Gastrocnemius medialis (tissue), 4 donors: ENCODE results near the gene TICAM1. TPM values are rescaled to one million over a fixed set of nuclear protein-coding genes. Genes with fewer than 3 reads are reported as not detected.
"Not testable (repeated sequence)": the region's sequence is repeated elsewhere in the genome, so short reads cannot be mapped to it uniquely, and the experiment has no call there.

ENCODE experiments used
- ATAC-seq, 2 donors: fragments of 150-250 bp; one replicate each; pipeline ENCODE4 v1.9.1; 2016
- DNase-seq, 2 donors: peaks; one replicate each; pipeline ENCODE4 v3.0.0-alpha.2; 2019
- H3K27ac ChIP-seq, 4 donors: fragments of 200-600 bp; sonication (generic); 1 replicate in 1 of 4; 2 replicates in 3 of 4; pipeline ENCODE4 v1.5.1; 2016 to 2018; ENCODE audit warnings: mild to moderate bottlenecking in 2 of 4, moderate library complexity in 1 of 4
- H3K27me3 ChIP-seq, 3 donors: fragments of 200-600 bp; sonication (generic) in 2 of 3; 1 replicate in 1 of 3; 2 replicates in 2 of 3; pipeline versions ENCODE4 v1.5.1 to v1.6.0; 2016 to 2019; ENCODE audit warnings: mild to moderate bottlenecking in 1 of 3, moderate library complexity in 1 of 3
- H3K36me3 ChIP-seq, 2 donors: fragments of 200-600 bp; sonication (generic) in 1 of 2; one replicate each; pipeline ENCODE4 v1.5.1; 2017 to 2018
- H3K4me1 ChIP-seq, 2 donors: fragments of 200-600 bp; sonication (generic) in 1 of 2; one replicate each; pipeline ENCODE4 v1.5.1; 2016 to 2017; ENCODE audit warnings: mild to moderate bottlenecking in 2 of 2
- H3K4me3 ChIP-seq, 4 donors: fragments of 200-600 bp; sonication (generic) in 3 of 4; 1 replicate in 1 of 4; 2 replicates in 3 of 4; pipeline ENCODE4 v1.5.1; 2016 to 2019; ENCODE audit warnings: mild to moderate bottlenecking in 2 of 4
- H3K9me3 ChIP-seq, 3 donors: fragments of 200-600 bp; sonication (generic) in 2 of 3; 1 replicate in 1 of 3; 2 replicates in 2 of 3; pipeline ENCODE4 v1.5.1; 2016 to 2019
- POLR2A ChIP-seq, 2 donors: fragments of 450-650 bp; IDR thresholded peaks; one replicate each; pipeline ENCODE4 v1.6.1; 2017; ENCODE audit warnings: antibody characterized with exemption in 2 of 2, mild to moderate bottlenecking in 2 of 2, moderate library complexity in 2 of 2
- in situ Hi-C, 4 donors: fragments of 200-750 bp; cut with MboI; loops; one replicate each; pipeline versions ENCODE4 v1.15.0 to v1.8.0; 2017; ENCODE audit warnings: low sequenced_read_pairs in 4 of 4
- intact Hi-C: fragments of 100-400 bp; cut with DNase I; formaldehyde crosslinking; loops from one replicate; pipeline ENCODE4 v1.15.1; 2023; ENCODE audit warnings: low total_unique reads
- total RNA-seq, 4 donors: library from RNA; depleted of rRNA; stranded (reverse); fragments of >200 nt; gene quantifications; one replicate each; pipeline versions ENCODE4 v1.1.0 to v1.2.3, GENCODE V29; 2016
- TF ChIP-seq, protein P1 (sequence below), 5 experiments: fragments of 450-650 bp in 3 of 5; fragments of 200-600 bp in 2 of 5; sonication (generic) in 2 of 5; IDR thresholded peaks in 4 of 5; conservative IDR thresholded peaks in 1 of 5; 1 replicate in 4 of 5; 2 replicates in 1 of 5; pipeline ENCODE4 v1.5.1; 2016 to 2019; ENCODE audit warnings: antibody characterized with exemption in 5 of 5, mild to moderate bottlenecking in 3 of 5, moderate library complexity in 3 of 5

Gene TICAM1
- total RNA-seq, 4 donors from 2014 or later: 5.9 to 14.0 (median 9.0) TPM

DNA sequence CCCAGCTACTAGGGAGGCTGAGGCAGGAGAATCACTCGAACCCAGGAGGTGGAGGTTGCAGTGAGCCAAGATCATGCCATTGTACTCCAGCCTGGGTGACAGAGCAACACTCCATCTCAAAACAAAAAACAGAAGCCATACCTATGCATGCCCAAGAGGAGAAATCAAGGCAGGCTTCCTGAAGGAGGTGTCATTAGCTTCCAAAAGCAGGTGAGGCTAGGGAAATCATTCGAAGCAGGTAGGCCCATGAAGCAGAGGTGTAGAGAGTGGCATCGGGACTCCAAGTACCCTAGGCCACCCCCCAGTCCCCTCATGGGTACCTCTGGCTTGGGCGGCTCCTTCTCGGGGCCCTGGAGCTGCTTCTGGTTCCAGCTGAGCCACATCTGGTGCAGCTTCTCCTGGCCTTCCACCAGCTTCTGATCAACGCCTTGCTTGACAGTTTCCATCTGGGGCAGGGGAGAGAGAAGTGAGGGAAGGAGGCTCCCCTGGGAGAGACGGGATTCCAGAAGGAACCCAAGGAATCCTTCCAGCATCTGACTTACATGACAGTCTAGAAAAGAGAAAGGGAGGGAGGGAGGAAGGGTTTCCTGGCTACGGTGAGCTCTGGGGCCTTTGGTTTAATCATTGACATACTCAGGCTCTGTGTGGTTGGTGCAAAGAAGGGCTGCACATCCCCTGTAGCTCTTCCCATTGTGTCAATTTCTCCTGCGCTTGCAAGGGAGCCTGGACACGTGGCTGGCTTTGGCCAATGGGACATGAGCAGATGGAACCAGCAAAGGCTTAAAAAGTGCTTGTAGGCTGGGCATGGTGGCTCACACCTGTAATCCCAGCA is 13.1 kb upstream of the TICAM1 start:
- no peak for TF ChIP-seq POLR2A (IDR thresholded peaks at IDR 0.05)
- TF ChIP-seq, protein P1, sequence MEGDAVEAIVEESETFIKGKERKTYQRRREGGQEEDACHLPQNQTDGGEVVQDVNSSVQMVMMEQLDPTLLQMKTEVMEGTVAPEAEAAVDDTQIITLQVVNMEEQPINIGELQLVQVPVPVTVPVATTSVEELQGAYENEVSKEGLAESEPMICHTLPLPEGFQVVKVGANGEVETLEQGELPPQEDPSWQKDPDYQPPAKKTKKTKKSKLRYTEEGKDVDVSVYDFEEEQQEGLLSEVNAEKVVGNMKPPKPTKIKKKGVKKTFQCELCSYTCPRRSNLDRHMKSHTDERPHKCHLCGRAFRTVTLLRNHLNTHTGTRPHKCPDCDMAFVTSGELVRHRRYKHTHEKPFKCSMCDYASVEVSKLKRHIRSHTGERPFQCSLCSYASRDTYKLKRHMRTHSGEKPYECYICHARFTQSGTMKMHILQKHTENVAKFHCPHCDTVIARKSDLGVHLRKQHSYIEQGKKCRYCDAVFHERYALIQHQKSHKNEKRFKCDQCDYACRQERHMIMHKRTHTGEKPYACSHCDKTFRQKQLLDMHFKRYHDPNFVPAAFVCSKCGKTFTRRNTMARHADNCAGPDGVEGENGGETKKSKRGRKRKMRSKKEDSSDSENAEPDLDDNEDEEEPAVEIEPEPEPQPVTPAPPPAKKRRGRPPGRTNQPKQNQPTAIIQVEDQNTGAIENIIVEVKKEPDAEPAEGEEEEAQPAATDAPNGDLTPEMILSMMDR (IDR thresholded peaks at IDR 0.05 in 4 of 5, conservative IDR thresholded peaks at IDR 0.05 in 1 of 5): no peak
- in situ Hi-C loops (loop anchor here in 1 of 4 donors (5.0 kb wide), 1 partner anchor 37 kb away; no protein-coding TSS in a partner anchor), intact Hi-C loops (no loop called here)
- Histone ChIP-seq H3K27ac (peak overlapping the region; percentile 40 to 76 (median 68)), H3K36me3 (peaks cover 0 to 64% of the 10 kb centered on the region in 2 donors), H3K9me3 (no peaks in the 10 kb centered on the region), H3K27me3 (no peaks in the 10 kb centered on the region), H3K4me3 (no peak overlapping the region), H3K4me1 (peaks cover 7 to 9% of the 10 kb centered on the region in 2 donors)
- DNase-seq: no peak
- no peak for ATAC-seq

GRCh38 chr19:4843647-4843965 is 12.1 kb upstream of the TICAM1 start:
- in situ Hi-C loops: no loop called here
- H3K4me1 ChIP-seq: peaks cover 7 to 9% of the 10 kb centered on the region in 2 donors
- H3K4me3 ChIP-seq: no peak overlapping the region
- DNase-seq: no peak
- ATAC-seq: no peak
- no peak overlapping the region for H3K27ac ChIP-seq
- no peak for TF ChIP-seq POLR2A (IDR thresholded peaks at IDR 0.05)
- TF ChIP-seq, protein P1 (IDR thresholded peaks at IDR 0.05 in 4 of 5, conservative IDR thresholded peaks at IDR 0.05 in 1 of 5): no peak
- H3K27me3 ChIP-seq: no peaks in the 10 kb centered on the region
- H3K9me3 ChIP-seq: no peaks in the 10 kb centered on the region
- peaks cover 0 to 63% of the 10 kb centered on the region in 2 donors for H3K36me3 ChIP-seq
- intact Hi-C loops: no loop called here

- intact Hi-C loops (loop anchor here (2.0 kb wide), 1 partner anchor 66 kb away; no protein-coding TSS in a partner anchor), in situ Hi-C loops (no loop called here)
- H3K4me3 ChIP-seq: no peak overlapping the region
- ATAC-seq: no peak
- no peaks in the 10 kb centered on the region for H3K27me3 ChIP-seq
- DNase-seq: no peak
- TF ChIP-seq POLR2A (IDR thresholded peaks at IDR 0.05): no peak
- TF ChIP-seq, protein P1 (IDR thresholded peaks at IDR 0.05 in 4 of 5, conservative IDR thresholded peaks at IDR 0.05 in 1 of 5): no peak
- no peaks in the 10 kb centered on the region for H3K9me3 ChIP-seq
- H3K4me1 ChIP-seq: peaks cover 0 to 4% of the 10 kb centered on the region in 2 donors
- peaks cover 0 to 42% of the 10 kb centered on the region in 2 donors for H3K36me3 ChIP-seq
- H3K27ac ChIP-seq: no peak overlapping the region
These were observed 7.7 kb upstream of the TICAM1 start for GRCh38 chr19:4839192-4839591.

DNA sequence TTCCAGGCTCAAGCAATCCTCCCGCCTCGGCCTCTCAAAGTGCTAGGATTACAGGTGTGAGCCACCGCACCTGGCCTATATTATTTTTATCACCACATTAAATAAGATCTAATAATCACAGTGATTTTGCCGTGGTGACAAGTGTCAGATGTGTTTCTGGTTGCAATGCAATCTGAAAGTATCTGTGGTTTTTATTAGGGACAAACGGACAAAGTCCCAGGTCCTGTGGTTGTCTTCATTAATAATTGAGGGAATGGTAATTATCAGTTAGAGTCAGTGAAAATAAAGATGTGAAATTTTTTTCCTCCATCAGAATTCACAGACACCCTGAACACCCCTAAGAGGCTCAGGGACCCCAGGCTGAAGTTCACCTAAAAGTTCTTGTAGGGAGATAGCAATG is 1.3 kb upstream of the TICAM1 start:
- no peaks in the 10 kb centered on the region for H3K9me3 ChIP-seq
- H3K36me3 ChIP-seq: no peaks in the 10 kb centered on the region
- H3K4me1 ChIP-seq: peaks cover 12 to 20% of the 10 kb centered on the region in 2 donors
- H3K27me3 ChIP-seq: no peaks in the 10 kb centered on the region
- H3K27ac ChIP-seq: no peak overlapping the region
- TF ChIP-seq, protein P1 (IDR thresholded peaks at IDR 0.05 in 4 of 5, conservative IDR thresholded peaks at IDR 0.05 in 1 of 5): no peak
- no peak for TF ChIP-seq POLR2A (IDR thresholded peaks at IDR 0.05)
- no peak overlapping the region for H3K4me3 ChIP-seq
- no peak for DNase-seq
- intact Hi-C loops (no loop called here), in situ Hi-C loops (no loop called here)
- no peak for ATAC-seq

DNA sequence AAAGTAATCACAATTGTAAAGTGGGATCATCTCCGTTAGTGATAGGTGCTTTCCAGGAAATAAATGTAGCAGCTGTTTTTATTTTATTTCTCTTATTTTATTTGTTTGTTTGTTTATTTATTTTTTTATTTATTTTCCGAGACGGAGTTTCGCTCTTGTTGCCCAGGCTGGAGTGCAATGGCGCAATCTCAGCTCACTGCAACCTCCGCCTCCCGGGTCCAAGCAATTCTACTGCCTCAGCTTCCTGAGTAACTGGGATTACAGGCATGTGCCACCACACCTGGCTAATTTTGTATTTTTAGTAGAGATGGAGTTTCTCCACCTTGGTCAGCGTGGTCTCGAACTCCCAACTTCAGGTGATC is 448 bp upstream of the TICAM1 start:
- ATAC-seq: peak in 1 of 2 donors; percentile 25
- H3K36me3 ChIP-seq: not testable (repeated sequence)
- intact Hi-C loops: loop anchor here (1.0 kb wide), 1 partner anchor 21 kb away; no protein-coding TSS in a partner anchor

More for the DNA sequence above, 448 bp upstream of the TICAM1 start:
- H3K9me3 ChIP-seq, DNase-seq, in situ Hi-C loops, H3K27me3 ChIP-seq: not testable (repeated sequence)
- Histone ChIP-seq H3K27ac (peak overlapping the region; percentile 89 to 95 (median 92)), H3K4me1 (peaks cover 12 to 20% of the 10 kb centered on the region in 2 donors), H3K4me3 (peak overlapping the region; percentile 83 to 95 (median 92))
